SHP77 treated with DMSO at 0.1 percent for 48 hours (cell line): Measurements from ENCODE around the gene ZNF846.
"Not testable (repeated sequence)": the region's sequence is repeated elsewhere in the genome, so short reads cannot be mapped to it uniquely, and the experiment has no call there.

ENCODE experiments used
- DNase-seq: peaks from one replicate; lab custom pipeline; 2025; lab: John Stamatoyannopoulos, UW

Gene ZNF846

GRCh38 chr19:9784163-9784496, 15.6 kb upstream of the ZNF846 start:
- not testable (repeated sequence) for DNase-seq

GRCh38 chr19:9782338-9782737, 13.8 kb upstream of the ZNF846 start:
- no peak for DNase-seq

- no peak for DNase-seq
Measured at GRCh38 chr19:9757544-9758501, 10.7 kb downstream of the ZNF846 start.

GRCh38 chr19:9752701-9753443, 15.7 kb downstream of the ZNF846 start:
- DNase-seq, result no peak

- no peak for DNase-seq
Measured at GRCh38 chr19:9751446-9751845, 17.1 kb downstream of the ZNF846 start.

GRCh38 chr19:9741476-9742171, 26.9 kb downstream of the ZNF846 start:
- no peak for DNase-seq

- DNase-seq, result no peak
Measured at GRCh38 chr19:9735986-9736385, 32.6 kb downstream of the ZNF846 start.

GRCh38 chr19:9730056-9730455, 38.5 kb downstream of the ZNF846 start:
- DNase-seq, result not testable (repeated sequence)

GRCh38 chr19:9729162-9729561, 39.4 kb downstream of the ZNF846 start:
- no peak for DNase-seq

GRCh38 chr19:9727644-9728043, 40.9 kb downstream of the ZNF846 start:
- DNase-seq, result no peak

GRCh38 chr19:9725508-9726201, 42.9 kb downstream of the ZNF846 start:
- not testable (repeated sequence) for DNase-seq

GRCh38 chr19:9724157-9724556, 44.4 kb downstream of the ZNF846 start:
- no peak for DNase-seq

- DNase-seq, result no peak
Measured at GRCh38 chr19:9721861-9722260, 46.7 kb downstream of the ZNF846 start.

- no peak for DNase-seq
Measured at GRCh38 chr19:9720541-9720940, 48.0 kb downstream of the ZNF846 start.

- DNase-seq, result no peak
Measured at GRCh38 chr19:9711815-9712214, 56.7 kb downstream of the ZNF846 start.

GRCh38 chr19:9709305-9709704, 59.2 kb downstream of the ZNF846 start:
- no peak for DNase-seq

- DNase-seq, result no peak
Measured at GRCh38 chr19:9705836-9706235, 62.7 kb downstream of the ZNF846 start.

- DNase-seq, result no peak
Measured at GRCh38 chr19:9702186-9702585, 66.4 kb downstream of the ZNF846 start.
